GM18909 (cell line): ENCODE results near the gene LCA5L.

Experiments
- ATAC-seq: cut with Tn5 transposase; IDR thresholded peaks from one replicate; pipeline ENCODE4 v1.9.1; 2021; ENCODE audit warnings: mild to moderate bottlenecking; ENCODE audit not compliant: unreplicated experiment, poor library complexity

Gene LCA5L

DNA sequence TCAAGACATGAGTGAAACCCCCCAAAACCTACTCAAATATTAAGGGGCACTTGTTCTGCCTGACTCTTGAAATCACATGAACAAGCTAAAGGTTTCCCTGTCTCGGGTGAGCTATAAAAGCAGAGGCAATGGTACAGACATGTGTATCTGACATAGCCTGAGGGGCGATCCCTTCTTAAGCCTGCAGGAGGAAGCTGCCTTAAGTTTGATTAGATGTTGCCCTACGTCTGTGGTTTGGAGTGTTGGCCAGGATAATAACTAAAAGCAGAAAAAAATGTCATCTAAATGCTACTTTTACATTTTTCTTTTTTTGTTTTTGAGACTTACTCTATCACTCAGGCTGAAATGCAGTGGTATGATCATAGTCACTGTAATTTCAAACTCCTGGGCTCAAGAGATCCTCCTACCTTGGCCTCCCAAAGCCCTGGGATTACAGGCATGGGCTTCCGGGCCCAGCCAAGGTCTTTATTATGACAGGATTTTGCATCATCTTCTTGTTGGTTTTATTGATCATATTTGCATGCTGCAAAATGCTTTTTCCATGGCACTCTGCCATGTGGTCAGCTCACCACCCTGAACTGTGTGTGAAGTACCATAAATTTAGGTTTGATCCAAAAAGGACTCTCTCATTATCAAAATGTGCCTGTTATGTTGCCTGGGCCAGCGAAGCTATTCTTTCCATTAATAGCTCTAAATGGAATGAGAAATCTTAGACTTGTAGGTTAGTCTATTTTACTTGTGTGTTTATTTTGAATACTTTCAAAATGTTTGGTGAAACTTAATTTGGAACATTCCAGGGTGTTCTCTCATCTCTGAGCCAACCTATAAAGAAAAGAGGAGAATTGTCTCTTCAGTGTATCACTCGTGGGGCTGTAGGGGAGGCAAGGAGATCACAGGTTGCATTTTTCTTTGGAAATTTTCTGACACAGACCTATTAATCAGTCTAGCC is 81.7 kb downstream of the LCA5L start:
- no peak for ATAC-seq

DNA sequence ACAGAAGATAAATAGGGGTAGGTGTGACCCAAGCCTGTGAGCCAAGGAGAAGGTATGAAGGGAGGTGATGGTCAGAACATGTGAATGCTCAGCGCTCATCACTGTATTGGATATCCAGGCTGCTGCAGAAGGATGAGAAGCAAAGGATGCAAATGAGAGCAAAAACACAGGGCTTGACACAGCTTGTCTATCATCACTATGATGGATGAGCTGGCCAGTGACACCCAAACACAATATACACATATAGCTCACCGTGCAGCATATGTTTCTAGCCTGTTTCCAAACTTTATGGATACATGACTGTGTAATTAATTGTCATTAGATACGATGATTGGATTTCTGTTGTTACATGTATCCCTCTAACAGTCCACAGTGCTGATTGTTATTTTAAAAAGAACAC is 82.8 kb downstream of the LCA5L start:
- ATAC-seq = no peak

DNA sequence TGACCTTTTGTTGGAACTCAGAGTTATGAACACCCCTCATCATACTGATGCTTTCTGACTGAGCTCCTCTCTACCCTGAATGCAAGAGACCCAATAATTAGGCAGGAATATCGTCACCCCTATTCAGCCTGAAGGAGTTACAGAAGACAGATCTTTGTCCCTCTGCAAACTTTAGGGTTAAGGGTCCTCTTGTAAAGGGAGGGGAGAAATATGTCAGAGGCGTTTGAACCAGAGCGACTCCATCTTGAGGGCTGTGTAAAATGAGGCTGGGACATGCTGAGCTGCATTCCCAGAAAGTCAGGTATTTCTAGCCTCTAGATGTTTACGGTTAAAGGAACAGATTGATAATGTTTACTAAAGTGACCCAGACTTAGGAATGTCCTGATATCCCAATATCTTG is 86.2 kb downstream of the LCA5L start:
- ATAC-seq = no peak
